GM04504 (cell line): Measurements from ENCODE around the gene SCFD2.
A peak's percentile ranks its signal among the peaks of the same experiment; 100 is the strongest.
"Not testable (repeated sequence)": the region's sequence is repeated elsewhere in the genome, so short reads cannot be mapped to it uniquely, and the experiment has no call there.

ENCODE experiments used
- DNase-seq: peaks from one replicate; pipeline ENCODE4 v3.0.0-alpha.2; 2012; ENCODE audit warnings: low read depth

SCFD2 gene

DNA sequence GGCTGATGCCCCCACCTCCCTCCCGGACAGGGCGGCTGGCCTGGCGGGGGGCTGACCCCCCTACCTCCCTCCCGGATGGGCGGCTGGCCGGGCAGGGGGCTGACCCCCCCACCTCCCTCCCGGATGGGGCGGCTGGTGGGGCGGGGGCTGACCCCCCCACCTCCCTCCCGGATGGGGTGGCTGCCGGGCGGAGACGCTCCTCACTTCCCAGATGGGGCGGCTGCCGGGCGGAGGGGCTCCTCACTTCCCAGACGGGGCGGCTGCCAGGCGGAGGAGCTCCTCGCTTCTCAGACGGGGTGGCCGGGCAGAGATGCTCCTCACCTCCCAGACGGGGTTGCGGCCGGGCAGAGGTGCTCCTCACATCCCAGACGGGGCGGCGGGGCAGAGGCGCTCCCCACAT, 127.5 kb downstream of the SCFD2 start:
- DNase-seq = not testable (repeated sequence)

GRCh38 chr4:53237811-53238210, 128.1 kb downstream of the SCFD2 start:
- not testable (repeated sequence) for DNase-seq

DNA sequence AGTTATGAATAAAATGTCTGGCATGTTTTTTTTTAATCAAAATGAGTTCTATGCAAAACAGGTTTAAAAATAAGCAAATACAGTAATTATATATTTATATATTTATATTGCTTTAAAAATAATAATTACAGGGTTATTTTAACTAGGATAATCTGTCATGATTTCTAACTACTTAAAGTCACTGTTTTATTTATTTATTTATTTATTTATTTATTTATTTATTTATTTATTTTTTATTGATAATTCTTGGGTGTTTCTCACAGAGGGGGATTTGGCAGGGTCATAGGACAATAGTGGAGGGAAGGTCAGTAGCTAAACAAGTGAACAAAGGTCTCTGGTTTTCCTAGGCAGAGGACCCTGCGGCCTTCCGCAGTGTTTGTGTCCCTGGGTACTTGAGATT, 129.2 kb downstream of the SCFD2 start:
- not testable (repeated sequence) for DNase-seq

GRCh38 chr4:53235547-53235946, 130.3 kb downstream of the SCFD2 start:
- no peak for DNase-seq

GRCh38 chr4:53234669-53235068, 131.2 kb downstream of the SCFD2 start:
- no peak for DNase-seq

- DNase-seq = no peak
Observed at GRCh38 chr4:53234111-53234510, 131.8 kb downstream of the SCFD2 start.

DNA sequence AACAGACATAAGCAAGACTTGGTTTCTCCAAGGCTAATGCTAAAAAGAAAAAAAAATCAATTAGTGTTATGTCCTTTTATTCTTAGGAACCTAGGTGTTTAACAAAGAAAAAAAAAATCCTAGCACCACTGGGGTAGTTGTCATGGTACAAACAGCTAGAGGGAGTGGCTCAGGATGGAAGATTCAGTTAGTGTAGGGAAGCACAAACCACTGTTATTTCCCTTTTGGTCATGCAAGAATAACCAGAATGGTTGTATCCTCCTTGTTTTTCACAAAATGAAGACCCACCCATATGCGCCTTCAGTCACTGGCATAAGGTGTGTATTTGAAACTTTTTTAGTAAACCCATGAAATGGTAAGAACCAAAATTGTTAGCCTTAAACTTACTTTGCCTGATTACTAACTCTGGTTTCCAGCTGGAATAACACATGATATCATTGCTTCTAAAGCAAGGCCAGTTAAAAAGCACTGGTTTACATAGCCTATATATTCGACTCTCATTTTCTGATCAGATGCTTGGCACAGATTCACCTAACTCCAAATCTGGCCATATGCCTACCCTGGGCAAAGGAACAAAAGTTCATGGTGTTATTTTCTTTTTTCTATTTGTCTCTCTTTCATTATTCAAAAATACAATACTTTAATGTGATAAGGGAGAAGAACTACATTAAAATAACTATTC, 132.6 kb downstream of the SCFD2 start:
- no peak for DNase-seq

GRCh38 chr4:53232371-53232770, 133.5 kb downstream of the SCFD2 start:
- DNase-seq = no peak

- DNase-seq = no peak
Observed at GRCh38 chr4:53228036-53228435, 137.8 kb downstream of the SCFD2 start.

GRCh38 chr4:53227451-53227850, 138.4 kb downstream of the SCFD2 start:
- no peak for DNase-seq

- DNase-seq = no peak
Observed at GRCh38 chr4:53221832-53222480, 143.9 kb downstream of the SCFD2 start.

DNA sequence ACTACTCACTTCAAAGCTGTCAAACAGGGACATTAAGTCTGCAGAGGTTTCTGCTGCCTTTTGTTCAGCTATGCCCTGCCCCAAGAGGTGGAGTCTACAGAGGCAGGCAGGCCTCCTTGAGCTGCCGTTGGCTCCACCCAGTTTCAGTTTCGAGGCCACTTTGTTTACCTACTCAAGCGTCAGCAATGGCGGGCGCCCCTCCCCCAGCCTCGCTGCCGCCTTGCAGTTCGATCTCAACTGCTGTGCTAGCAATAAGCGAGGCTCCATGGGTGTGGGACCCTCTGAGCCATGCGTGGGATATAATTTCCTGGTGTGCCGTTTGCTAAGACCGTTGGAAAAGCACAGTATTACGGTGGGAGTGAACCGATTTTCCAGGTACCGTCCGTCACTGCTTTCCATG, 146.7 kb downstream of the SCFD2 start:
- DNase-seq = not testable (repeated sequence)

- no peak for DNase-seq
Observed at GRCh38 chr4:53208753-53209152, 157.1 kb downstream of the SCFD2 start.

DNA sequence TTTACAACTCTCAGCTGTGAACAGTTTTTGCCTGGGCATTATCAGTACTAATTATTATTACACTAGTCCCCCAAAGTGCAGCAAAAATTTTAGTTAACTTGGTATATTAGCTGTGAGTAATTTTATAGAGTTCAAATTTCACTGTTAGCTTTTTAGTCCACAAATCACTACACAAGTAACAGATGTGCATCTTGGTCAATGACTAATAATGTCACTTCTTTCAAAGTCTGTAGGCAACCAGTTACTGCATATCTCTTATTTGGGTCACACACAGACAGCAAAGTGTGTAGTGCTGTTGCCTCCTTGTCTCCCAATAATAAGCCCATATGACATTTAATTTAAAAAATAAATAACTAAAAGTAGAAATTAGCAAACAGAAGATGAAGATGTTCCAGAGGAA, 159.9 kb downstream of the SCFD2 start:
- no peak for DNase-seq

GRCh38 chr4:53199356-53199755, 166.5 kb downstream of the SCFD2 start:
- DNase-seq = no peak

- no peak for DNase-seq
Observed at GRCh38 chr4:53197772-53198142, 168.1 kb downstream of the SCFD2 start.

DNA sequence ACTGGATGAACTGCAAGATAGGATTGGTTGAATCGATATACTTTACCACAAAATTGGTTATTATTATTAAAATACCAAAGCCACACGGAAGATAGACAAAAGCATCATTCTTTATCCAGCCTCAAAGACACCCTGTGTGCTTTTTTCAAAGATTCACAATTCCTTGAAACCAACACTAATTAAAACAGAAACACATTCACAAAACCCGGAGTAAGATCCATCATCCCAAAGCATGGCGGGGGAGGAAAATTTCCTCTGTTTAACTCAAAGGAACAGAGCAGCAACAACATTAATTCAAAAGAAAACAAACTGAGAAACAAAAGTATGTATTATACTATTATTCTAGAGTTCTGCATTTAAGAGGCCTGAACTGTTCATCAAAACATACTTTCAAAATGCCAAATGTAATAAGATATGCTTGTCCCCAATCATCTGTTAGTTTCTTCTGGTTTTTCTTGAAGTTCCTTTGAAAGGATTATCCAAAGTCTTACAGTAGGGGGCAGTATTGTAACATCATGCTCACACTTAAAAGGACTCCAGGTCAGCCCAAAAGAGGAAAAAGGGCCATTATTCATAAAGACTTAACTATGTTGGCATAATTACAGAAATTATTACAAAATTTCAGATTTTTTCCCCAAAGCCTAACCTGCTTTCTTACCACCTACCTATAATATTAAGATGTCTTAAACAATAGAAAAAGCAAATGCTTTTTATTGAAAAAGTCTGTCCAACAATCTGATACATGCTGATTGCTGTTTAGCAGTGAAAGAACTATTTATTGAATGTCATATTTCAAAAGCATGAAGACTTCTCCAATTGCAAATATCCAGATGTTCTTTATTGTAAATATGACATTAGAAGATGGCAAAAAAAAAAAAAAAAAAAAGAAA, 168.7 kb downstream of the SCFD2 start:
- DNase-seq = peak; percentile 82

DNA sequence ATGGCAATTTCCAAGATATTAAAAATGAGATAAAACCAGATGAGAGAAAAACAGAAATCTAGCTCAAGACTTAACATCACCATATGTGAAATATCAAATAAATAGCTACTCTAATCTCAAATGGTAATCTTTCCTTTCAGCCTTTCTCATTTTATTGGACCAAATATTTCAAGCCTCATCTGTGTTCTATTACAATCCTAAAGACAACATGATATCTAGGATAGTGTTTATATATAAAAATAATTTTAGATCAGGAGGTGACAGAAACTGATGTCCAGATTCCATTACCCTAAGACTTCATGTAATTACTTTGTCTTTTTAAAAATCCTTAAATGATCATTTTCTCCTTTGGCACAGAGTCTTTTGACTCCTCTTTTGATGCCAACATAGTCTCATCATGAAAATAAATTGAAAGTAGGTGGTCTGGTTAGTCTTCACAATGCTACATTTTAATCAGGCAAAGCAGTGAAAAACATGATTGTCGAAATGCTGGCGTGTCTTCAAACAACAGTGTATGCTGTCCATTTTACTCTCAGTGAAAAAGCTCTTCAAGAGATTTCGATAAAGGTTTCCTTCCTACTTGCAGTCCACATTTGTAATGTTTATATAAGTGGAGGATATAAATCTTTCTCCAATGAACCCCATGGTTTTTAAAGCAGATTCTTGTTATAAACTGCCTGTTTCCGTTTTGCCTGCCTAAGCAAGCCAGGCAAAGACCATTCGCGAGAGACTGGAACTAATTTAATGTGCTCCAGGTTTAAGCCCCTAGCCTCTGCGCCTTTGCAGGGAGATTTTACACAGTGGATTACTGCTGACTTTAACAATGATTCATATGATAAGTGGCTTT, 169.8 kb downstream of the SCFD2 start:
- DNase-seq = peak; percentile 52

DNA sequence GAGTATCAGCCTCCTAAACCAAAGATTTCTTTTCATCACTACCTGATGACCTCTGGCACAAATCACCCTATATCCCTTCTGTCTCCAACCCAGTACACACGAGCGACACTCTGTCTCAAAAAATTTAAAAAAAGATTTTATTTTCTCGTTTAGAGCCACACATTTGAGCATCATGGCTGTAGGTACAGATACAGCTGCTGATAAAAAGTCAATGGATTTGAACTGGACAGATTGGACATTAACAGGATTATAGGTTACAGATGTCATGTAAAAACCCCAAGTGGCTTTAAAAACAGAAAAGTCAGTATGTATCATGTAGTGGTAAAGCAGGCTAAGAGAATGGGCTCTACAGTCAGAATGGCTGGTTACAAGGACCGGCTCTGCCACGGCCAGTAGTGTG, 171.1 kb downstream of the SCFD2 start:
- no peak for DNase-seq

- no peak for DNase-seq
Observed at GRCh38 chr4:53193111-53193510, 172.8 kb downstream of the SCFD2 start.

- no peak for DNase-seq
Observed at GRCh38 chr4:53192496-53192895, 173.4 kb downstream of the SCFD2 start.

- no peak for DNase-seq
Observed at GRCh38 chr4:53191997-53192396, 173.9 kb downstream of the SCFD2 start.
